ENCODE measurements around the gene NWD2.

- TF ChIP-seq CTCF (IDR thresholded peaks at IDR 0.05 in 8 of 11, conservative IDR thresholded peaks at IDR 0.05 in 3 of 11) (no peak), POLR2A (IDR thresholded peaks at IDR 0.05) (no peak), POLR2AphosphoS5 (IDR thresholded peaks at IDR 0.05) (no peak)
These were observed 25.3 kb upstream of the NWD2 start for GRCh38 chr4:37219242-37219641.

All from spleen (tissue), 7 donors.